ENCODE measurements around the gene TCF15. TPM values are rescaled to one million over a fixed set of nuclear protein-coding genes. Genes with fewer than 3 reads are reported as not detected.

The TCF15 gene
- total and polyA plus RNA-seq, 2 donors, result 0.42 to 0.62 TPM

DNA sequence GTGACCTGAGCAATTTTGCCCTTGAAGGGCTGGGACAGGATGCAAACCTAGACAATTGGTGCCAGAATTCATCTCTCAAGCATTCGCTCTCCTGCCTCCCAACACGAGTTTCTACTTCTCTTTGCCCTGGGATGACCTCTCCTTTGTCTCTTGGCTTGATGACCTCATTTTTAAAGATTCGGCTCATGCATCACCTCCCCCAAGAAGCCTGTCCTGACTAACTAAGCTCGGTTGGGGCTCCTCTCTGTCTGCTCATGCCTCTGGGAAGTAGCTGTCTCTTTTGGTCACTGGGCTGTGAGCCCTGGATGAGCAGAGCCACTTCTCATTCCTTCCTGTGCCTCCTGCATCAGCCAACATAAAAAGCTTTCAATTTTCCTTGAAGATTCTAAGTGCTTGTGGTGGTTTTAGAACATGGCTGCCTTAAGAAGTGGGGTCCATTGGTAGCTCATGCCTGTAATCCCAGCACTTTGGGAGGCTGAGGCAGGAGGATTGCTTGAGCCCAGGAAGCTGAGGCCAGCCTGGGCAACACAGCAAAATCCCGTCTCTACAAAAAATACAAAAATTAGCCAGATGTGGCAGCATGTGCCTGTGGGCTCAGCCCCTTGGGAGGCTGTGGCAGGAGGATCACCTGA, 11.1 kb upstream of the TCF15 start:
- Histone ChIP-seq H3K4me1 (ENCODE audit: control insufficient read depth in 2 of 2, insufficient read depth in 2 of 2, low read length in 2 of 2) (no peaks in the 10 kb centered on the region), H3K27me3 (ENCODE audit: control insufficient read depth in 2 of 2, insufficient read depth in 1 of 2, low read length in 1 of 2) (peaks cover 0 to 2% of the 10 kb centered on the region in 2 donors), H3K27ac (ENCODE audit: low read depth in 1 of 2, low read length in 1 of 2) (no peak overlapping the region), H3K4me3 (ENCODE audit: low read length in 2 of 2) (no peak overlapping the region), H3K9me3 (ENCODE audit: control insufficient read depth in 2 of 2, insufficient read depth in 1 of 2, low read length in 1 of 2) (no peaks in the 10 kb centered on the region), H3K36me3 (ENCODE audit: control insufficient read depth in 2 of 2, insufficient read depth in 2 of 2, low read length in 1 of 2) (no peaks in the 10 kb centered on the region)
- DNase-seq (ENCODE audit: low read depth in 6 of 9, low spot score in 9 of 9), result no peak
- WGBS, result 85% methylated on average over 5 of the region's 5 CpGs

DNA sequence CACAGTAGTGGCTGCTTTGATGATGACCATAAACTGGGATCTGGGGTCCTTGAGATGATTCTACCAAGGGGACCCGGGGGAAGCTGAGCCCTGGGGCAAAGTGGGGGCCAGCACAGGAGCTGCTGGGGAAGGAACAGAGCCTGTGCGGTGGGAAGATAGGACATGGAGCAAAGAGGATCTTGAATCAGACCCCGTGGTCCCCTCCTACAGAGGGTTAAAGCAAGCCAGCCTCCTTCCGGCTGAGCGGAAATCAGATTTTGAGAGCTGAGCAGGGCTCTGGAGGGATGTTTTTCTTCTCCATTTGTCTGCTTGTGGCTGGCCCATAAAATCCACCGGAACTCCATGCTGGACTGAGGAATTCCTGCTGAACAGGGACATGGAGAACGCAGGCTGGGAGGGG, 10.1 kb upstream of the TCF15 start:
- Histone ChIP-seq H3K36me3 (ENCODE audit: control insufficient read depth in 2 of 2, insufficient read depth in 2 of 2, low read length in 1 of 2) (no peaks in the 10 kb centered on the region), H3K4me3 (ENCODE audit: low read length in 2 of 2) (no peak overlapping the region), H3K27ac (ENCODE audit: low read depth in 1 of 2, low read length in 1 of 2) (no peak overlapping the region), H3K4me1 (ENCODE audit: control insufficient read depth in 2 of 2, insufficient read depth in 2 of 2, low read length in 2 of 2) (no peaks in the 10 kb centered on the region), H3K27me3 (ENCODE audit: control insufficient read depth in 2 of 2, insufficient read depth in 1 of 2, low read length in 1 of 2) (peaks cover 2 to 3% of the 10 kb centered on the region in 2 donors), H3K9me3 (ENCODE audit: control insufficient read depth in 2 of 2, insufficient read depth in 1 of 2, low read length in 1 of 2) (no peaks in the 10 kb centered on the region)
- DNase-seq (ENCODE audit: low read depth in 6 of 9, low spot score in 9 of 9), result no peak
- 63% methylated on average over 7 of the region's 7 CpGs for WGBS

DNA sequence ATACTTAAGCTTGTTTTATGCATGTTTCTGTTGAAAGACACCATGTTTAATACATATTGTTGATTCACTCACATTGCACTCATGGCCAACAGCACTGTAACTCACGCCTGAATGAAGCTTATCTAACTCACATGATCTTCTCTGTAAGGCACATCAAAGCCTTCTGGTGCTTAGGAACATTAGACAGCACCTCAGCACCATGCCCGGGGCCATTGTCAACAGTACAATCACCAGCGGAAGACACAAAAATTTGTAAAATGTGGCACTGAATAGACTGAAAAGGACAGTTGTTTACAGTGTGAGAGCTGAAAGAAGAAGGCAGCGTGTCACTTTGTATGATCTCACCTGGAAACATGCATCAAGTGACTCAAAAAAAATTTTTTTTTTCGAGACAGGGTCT, 8.9 kb upstream of the TCF15 start:
- 86% methylated on average over 5 of the region's 5 CpGs for WGBS
- H3K9me3 ChIP-seq (ENCODE audit: control insufficient read depth in 2 of 2, insufficient read depth in 1 of 2, low read length in 1 of 2), result no peaks in the 10 kb centered on the region
- no peaks in the 10 kb centered on the region for H3K4me1 ChIP-seq (ENCODE audit: control insufficient read depth in 2 of 2, insufficient read depth in 2 of 2, low read length in 2 of 2)
- no peaks in the 10 kb centered on the region for H3K36me3 ChIP-seq (ENCODE audit: control insufficient read depth in 2 of 2, insufficient read depth in 2 of 2, low read length in 1 of 2)
- no peak for DNase-seq (ENCODE audit: low read depth in 6 of 9, low spot score in 9 of 9)
- H3K27ac ChIP-seq (ENCODE audit: low read depth in 1 of 2, low read length in 1 of 2), result no peak overlapping the region
- no peak overlapping the region for H3K4me3 ChIP-seq (ENCODE audit: low read length in 2 of 2)
- H3K27me3 ChIP-seq (ENCODE audit: control insufficient read depth in 2 of 2, insufficient read depth in 1 of 2, low read length in 1 of 2), result peaks cover 2 to 3% of the 10 kb centered on the region in 2 donors

DNA sequence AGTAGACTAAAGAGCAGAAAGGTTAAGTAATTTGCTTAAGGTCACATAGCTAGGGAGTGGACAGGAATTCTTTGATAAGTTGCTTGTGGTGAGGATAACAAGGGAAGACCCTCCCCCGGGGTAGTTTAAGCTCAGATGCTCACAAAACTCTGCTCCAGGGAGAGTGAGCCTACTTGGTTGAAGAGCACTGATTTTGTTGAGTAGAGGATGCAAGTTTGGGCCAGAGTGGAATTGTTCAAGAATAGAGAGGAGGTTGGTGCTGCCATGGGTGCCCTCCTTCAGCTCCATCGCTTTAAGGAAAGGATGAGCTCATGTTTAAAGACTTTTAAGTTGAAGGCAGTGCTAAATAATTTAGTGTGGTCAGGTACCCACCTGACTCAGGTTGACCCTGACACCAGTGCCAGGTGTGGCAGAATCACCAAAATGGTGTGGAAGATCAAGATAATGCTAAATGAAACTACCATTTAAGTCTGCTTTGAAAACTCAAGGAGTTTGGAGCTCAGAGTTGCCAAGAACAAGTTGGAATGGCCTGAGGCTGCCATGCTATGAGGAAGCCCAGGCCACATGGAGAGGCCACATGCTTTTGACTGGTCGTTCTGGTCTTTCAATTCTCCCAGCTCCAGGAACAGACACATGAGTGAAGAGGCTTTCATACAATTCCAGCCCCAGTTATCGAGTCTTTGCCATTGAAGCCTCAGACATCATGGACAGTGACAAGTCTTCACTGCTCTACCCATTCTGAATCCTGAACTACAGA, 8.0 kb upstream of the TCF15 start:
- no peak for DNase-seq (ENCODE audit: low read depth in 6 of 9, low spot score in 9 of 9)
- WGBS, result 93% methylated on average over 4 of the region's 4 CpGs
- H3K36me3 ChIP-seq (ENCODE audit: control insufficient read depth in 2 of 2, insufficient read depth in 2 of 2, low read length in 1 of 2), result no peaks in the 10 kb centered on the region
- no peak overlapping the region for H3K4me3 ChIP-seq (ENCODE audit: low read length in 2 of 2)
- H3K27ac ChIP-seq (ENCODE audit: low read depth in 1 of 2, low read length in 1 of 2), result no peak overlapping the region
- H3K4me1 ChIP-seq (ENCODE audit: control insufficient read depth in 2 of 2, insufficient read depth in 2 of 2, low read length in 2 of 2), result no peaks in the 10 kb centered on the region
- peaks cover 5 to 10% of the 10 kb centered on the region in 2 donors for H3K27me3 ChIP-seq (ENCODE audit: control insufficient read depth in 2 of 2, insufficient read depth in 1 of 2, low read length in 1 of 2)
- H3K9me3 ChIP-seq (ENCODE audit: control insufficient read depth in 2 of 2, insufficient read depth in 1 of 2, low read length in 1 of 2), result no peaks in the 10 kb centered on the region

DNA sequence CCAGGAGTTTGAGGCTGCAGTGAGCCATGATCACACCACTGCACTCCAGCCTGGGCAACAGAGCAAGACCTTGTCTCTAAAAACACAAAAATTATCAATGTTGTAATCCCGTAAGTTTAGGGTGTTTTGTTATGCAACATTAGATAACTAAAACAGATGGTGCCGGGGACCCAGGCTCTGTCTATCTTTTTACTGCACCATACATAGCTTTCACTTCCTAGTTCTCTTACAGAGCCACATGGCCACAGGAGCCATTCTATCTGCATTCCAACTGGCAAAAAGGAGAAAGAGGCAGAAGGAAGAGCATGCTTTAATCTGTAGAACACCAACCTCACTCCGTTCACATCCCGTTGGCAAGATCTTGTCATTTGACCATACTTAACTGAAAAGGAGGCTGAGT, 5.4 kb upstream of the TCF15 start:
- Histone ChIP-seq H3K27me3 (ENCODE audit: control insufficient read depth in 2 of 2, insufficient read depth in 1 of 2, low read length in 1 of 2) (peaks cover 29 to 34% of the 10 kb centered on the region in 2 donors), H3K27ac (ENCODE audit: low read depth in 1 of 2, low read length in 1 of 2) (no peak overlapping the region)
- no peak for DNase-seq (ENCODE audit: low read depth in 6 of 9, low spot score in 9 of 9)

DNA sequence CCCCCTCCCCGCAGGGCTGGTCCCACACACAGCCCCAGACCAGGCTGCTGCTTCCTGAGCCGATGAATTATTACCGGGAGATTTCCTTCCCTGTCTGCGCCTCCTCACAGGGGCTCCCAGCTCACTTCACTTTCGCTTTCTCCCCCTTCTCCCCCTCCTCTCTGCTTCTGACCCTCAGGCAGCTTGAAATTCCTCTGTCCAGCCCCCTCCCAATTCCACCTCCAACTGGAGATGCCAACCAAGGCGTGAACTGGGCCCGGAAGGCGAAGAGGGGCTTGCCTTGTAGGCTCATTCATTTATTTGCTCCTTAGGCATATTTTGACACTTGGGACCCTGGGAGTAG, 1.7 kb upstream of the TCF15 start:
- Histone ChIP-seq H3K4me1 (ENCODE audit: control insufficient read depth in 2 of 2, insufficient read depth in 2 of 2, low read length in 2 of 2) (peaks cover 5% of the 10 kb centered on the region in 2 donors), H3K9me3 (ENCODE audit: control insufficient read depth in 2 of 2, insufficient read depth in 1 of 2, low read length in 1 of 2) (no peaks in the 10 kb centered on the region), H3K4me3 (ENCODE audit: low read length in 2 of 2) (no peak overlapping the region), H3K27me3 (ENCODE audit: control insufficient read depth in 2 of 2, insufficient read depth in 1 of 2, low read length in 1 of 2) (peaks cover 60 to 63% of the 10 kb centered on the region in 2 donors), H3K36me3 (ENCODE audit: control insufficient read depth in 2 of 2, insufficient read depth in 2 of 2, low read length in 1 of 2) (no peaks in the 10 kb centered on the region), H3K27ac (ENCODE audit: low read depth in 1 of 2, low read length in 1 of 2) (no peak overlapping the region)
- DNase-seq (ENCODE audit: low read depth in 6 of 9, low spot score in 9 of 9), result no peak
- 12% methylated on average over 8 of the region's 8 CpGs for WGBS

More for the DNA sequence above, 5.4 kb upstream of the TCF15 start:
- no peaks in the 10 kb centered on the region for H3K9me3 ChIP-seq (ENCODE audit: control insufficient read depth in 2 of 2, insufficient read depth in 1 of 2, low read length in 1 of 2)
- H3K4me3 ChIP-seq (ENCODE audit: low read length in 2 of 2), result no peak overlapping the region
- no peaks in the 10 kb centered on the region for H3K36me3 ChIP-seq (ENCODE audit: control insufficient read depth in 2 of 2, insufficient read depth in 2 of 2, low read length in 1 of 2)
- peaks cover 0 to 5% of the 10 kb centered on the region in 2 donors for H3K4me1 ChIP-seq (ENCODE audit: control insufficient read depth in 2 of 2, insufficient read depth in 2 of 2, low read length in 2 of 2)
- WGBS, result 94% methylated on average over 4 of the region's 4 CpGs

DNA sequence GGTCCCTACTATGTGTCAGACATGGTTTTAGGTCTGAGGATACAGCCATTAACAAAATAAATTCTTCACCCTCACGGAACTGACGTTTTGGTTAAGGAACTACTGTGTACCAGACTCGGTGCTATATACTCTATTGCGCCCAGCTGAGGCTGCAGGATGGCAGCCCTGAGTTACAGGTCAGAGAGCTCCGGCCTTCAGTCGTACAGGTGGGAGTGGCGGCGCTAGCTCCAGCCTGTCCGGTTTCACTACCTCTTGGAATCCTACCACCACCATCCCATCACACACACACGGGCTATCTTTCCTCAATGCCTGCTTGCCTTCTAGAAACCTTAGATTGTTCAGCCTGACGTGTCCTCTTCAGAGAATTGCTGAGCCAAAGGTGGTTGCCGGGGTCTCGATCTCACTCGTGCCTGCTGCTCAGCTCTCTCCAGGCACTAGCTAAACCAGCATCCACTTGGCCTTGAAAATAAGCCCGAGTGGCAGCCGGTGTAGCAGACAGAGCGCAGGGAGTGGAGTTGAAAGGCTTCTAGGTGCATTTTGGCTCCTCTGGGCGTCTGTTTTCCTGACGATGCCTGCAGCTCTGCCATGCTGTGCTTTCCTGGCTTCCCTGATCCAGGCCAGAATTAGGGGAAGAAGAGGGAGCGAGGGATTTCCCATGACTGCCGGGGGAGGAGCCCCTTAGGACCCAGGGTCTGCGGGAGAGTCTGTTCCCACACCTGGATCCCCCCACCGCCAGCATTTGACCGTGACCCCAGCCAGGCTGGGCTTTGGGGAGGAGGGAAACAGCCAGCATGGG, 1.1 kb upstream of the TCF15 start:
- H3K27me3 ChIP-seq (ENCODE audit: control insufficient read depth in 2 of 2, insufficient read depth in 1 of 2, low read length in 1 of 2), result peaks cover 60 to 63% of the 10 kb centered on the region in 2 donors
- no peaks in the 10 kb centered on the region for H3K9me3 ChIP-seq (ENCODE audit: control insufficient read depth in 2 of 2, insufficient read depth in 1 of 2, low read length in 1 of 2)
- no peaks in the 10 kb centered on the region for H3K36me3 ChIP-seq (ENCODE audit: control insufficient read depth in 2 of 2, insufficient read depth in 2 of 2, low read length in 1 of 2)
- 33% methylated on average over 24 of the region's 24 CpGs for WGBS
- H3K4me3 ChIP-seq (ENCODE audit: low read length in 2 of 2), result no peak overlapping the region
- H3K4me1 ChIP-seq (ENCODE audit: control insufficient read depth in 2 of 2, insufficient read depth in 2 of 2, low read length in 2 of 2), result peaks cover 5% of the 10 kb centered on the region in 2 donors
- H3K27ac ChIP-seq (ENCODE audit: low read depth in 1 of 2, low read length in 1 of 2), result no peak overlapping the region
- DNase-seq (ENCODE audit: low read depth in 6 of 9, low spot score in 9 of 9), result no peak

DNA sequence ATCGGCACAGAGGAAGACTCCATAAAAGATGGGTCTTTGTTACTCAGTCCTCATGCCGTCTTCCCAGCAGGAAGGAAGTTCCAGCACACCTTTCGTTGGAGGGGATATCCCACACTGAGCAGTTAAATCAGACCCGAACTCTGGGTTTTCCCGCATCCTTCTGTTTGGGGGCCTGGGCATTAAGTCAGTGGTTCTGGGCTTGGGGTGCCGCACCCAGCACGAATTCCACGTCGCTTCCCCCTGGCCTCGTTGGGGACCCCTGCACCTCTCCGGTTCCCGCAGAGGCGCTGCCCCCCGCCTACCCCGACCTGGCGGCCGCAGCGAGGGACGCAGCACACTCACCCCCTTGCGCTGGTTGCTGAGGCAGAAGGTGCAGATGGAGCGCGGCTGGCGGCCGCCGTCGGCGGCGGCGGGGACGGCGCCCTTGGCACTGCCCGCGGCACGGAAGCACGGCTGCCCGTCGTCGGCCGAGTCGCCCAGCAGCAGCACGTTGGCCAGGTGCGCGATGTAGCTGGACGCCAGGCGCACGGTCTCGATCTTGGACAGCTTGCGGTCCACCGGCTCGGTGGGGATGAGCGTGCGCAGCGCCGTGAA, 641 bp downstream of the TCF15 start:
- peaks cover 5% of the 10 kb centered on the region in 2 donors for H3K4me1 ChIP-seq (ENCODE audit: control insufficient read depth in 2 of 2, insufficient read depth in 2 of 2, low read length in 2 of 2)
- H3K9me3 ChIP-seq (ENCODE audit: control insufficient read depth in 2 of 2, insufficient read depth in 1 of 2, low read length in 1 of 2), result no peaks in the 10 kb centered on the region
- DNase-seq (ENCODE audit: low read depth in 6 of 9, low spot score in 9 of 9), result no peak
- WGBS, result 12% methylated on average over 53 of the region's 54 CpGs
- no peaks in the 10 kb centered on the region for H3K36me3 ChIP-seq (ENCODE audit: control insufficient read depth in 2 of 2, insufficient read depth in 2 of 2, low read length in 1 of 2)
- no peak overlapping the region for H3K4me3 ChIP-seq (ENCODE audit: low read length in 2 of 2)
- peaks cover 57 to 65% of the 10 kb centered on the region in 2 donors for H3K27me3 ChIP-seq (ENCODE audit: control insufficient read depth in 2 of 2, insufficient read depth in 1 of 2, low read length in 1 of 2)
- H3K27ac ChIP-seq (ENCODE audit: low read depth in 1 of 2, low read length in 1 of 2), result no peak overlapping the region

DNA sequence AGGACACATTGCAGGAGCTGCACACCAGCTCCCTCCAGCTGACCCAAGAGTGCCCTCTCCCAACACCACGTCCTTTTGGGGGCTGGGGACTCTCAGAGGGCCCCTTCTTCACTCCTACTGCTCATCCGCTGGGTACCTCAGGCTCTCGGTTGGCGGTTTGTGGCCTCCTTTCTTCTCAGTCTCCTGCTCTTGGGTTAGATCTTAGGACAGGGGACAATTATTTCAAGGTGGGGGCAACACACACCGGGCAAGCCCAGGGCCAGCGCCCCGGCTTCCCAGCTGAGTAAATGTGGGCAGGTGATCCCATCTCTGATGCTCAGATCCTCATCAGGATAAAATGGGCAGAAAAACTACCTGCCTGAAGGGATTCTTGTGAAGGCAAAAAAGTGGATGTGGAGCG, 1.1 kb downstream of the TCF15 start:
- Histone ChIP-seq H3K4me1 (ENCODE audit: control insufficient read depth in 2 of 2, insufficient read depth in 2 of 2, low read length in 2 of 2) (peaks cover 5% of the 10 kb centered on the region in 2 donors), H3K27ac (ENCODE audit: low read depth in 1 of 2, low read length in 1 of 2) (no peak overlapping the region), H3K4me3 (ENCODE audit: low read length in 2 of 2) (no peak overlapping the region), H3K9me3 (ENCODE audit: control insufficient read depth in 2 of 2, insufficient read depth in 1 of 2, low read length in 1 of 2) (no peaks in the 10 kb centered on the region), H3K36me3 (ENCODE audit: control insufficient read depth in 2 of 2, insufficient read depth in 2 of 2, low read length in 1 of 2) (no peaks in the 10 kb centered on the region), H3K27me3 (ENCODE audit: control insufficient read depth in 2 of 2, insufficient read depth in 1 of 2, low read length in 1 of 2) (peaks cover 57 to 65% of the 10 kb centered on the region in 2 donors)
- WGBS, result 87% methylated on average over 8 of the region's 8 CpGs
- DNase-seq (ENCODE audit: low read depth in 6 of 9, low spot score in 9 of 9), result no peak

Data from thymus (tissue), 11 donors.